ENCODE results near the gene BPIFA1. TPM values are rescaled to one million over a fixed set of nuclear protein-coding genes. Genes with fewer than 3 reads are reported as not detected.

BPIFA1 gene
- total and polyA plus RNA-seq, 4 experiments from 2014 or later = not detected

GRCh38 chr20:33252460-33252859, 16.7 kb downstream of the BPIFA1 start:
- no peaks in the 10 kb centered on the region for H3K27me3 ChIP-seq (ENCODE audit: insufficient read depth, low read length)
- peaks cover 7 to 9% of the 10 kb centered on the region in 2 donors for H3K27me3 Mint-ChIP-seq
- intact Hi-C loops (cut with micrococcal nuclease) = no loop called here
- CTCF ChIA-PET (ENCODE audit: partially characterized antibody) = interaction anchor here (1.7 kb wide), 1 partner anchor 10 kb away, joined by 3 read pairs; no protein-coding TSS in a partner anchor
- H3K4me3 Mint-ChIP-seq = no peak overlapping the region
- H3K27ac ChIP-seq (ENCODE audit: low read depth, low read length) = no peak overlapping the region
- POLR2A ChIA-PET (ENCODE audit: partially characterized antibody) = no interaction called here
- H3K36me3 Mint-ChIP-seq = no peaks in the 10 kb centered on the region
- peaks cover 0 to 5% (median 1%) of the 10 kb centered on the region in 8 donors for H3K9me3 Mint-ChIP-seq
- no peaks in the 10 kb centered on the region for H3K36me3 ChIP-seq (ENCODE audit: insufficient read depth, low read length)
- no peak overlapping the region for H3K4me3 ChIP-seq (ENCODE audit: low read length in 2 of 2)
- DNase-seq = no peak
- H3K4me1 ChIP-seq (ENCODE audit: insufficient read depth, low read length) = no peaks in the 10 kb centered on the region
- no peak overlapping the region for H3K27ac Mint-ChIP-seq
- H3K4me1 Mint-ChIP-seq = no peaks in the 10 kb centered on the region
- no peaks in the 10 kb centered on the region for H3K9me3 ChIP-seq (ENCODE audit: control insufficient read depth in 1 of 2, low read length in 2 of 2)

- Histone ChIP-seq H3K27ac (ENCODE audit: low read depth, low read length) (no peak overlapping the region), H3K9me3 (ENCODE audit: control insufficient read depth in 1 of 2, low read length in 2 of 2) (no peaks in the 10 kb centered on the region), H3K4me1 (ENCODE audit: insufficient read depth, low read length) (no peaks in the 10 kb centered on the region), H3K36me3 (ENCODE audit: insufficient read depth, low read length) (no peaks in the 10 kb centered on the region), H3K4me3 (ENCODE audit: low read length in 2 of 2) (no peak overlapping the region), H3K27me3 (ENCODE audit: insufficient read depth, low read length) (no peaks in the 10 kb centered on the region)
- H3K27ac Mint-ChIP-seq = no peak overlapping the region
- CTCF ChIA-PET (ENCODE audit: partially characterized antibody) = no interaction called here
- no peaks in the 10 kb centered on the region for H3K36me3 Mint-ChIP-seq
- POLR2A ChIA-PET (ENCODE audit: partially characterized antibody) = no interaction called here
- intact Hi-C loops (cut with micrococcal nuclease) = no loop called here
- H3K4me1 Mint-ChIP-seq = no peaks in the 10 kb centered on the region
- peaks cover 7 to 9% of the 10 kb centered on the region in 2 donors for H3K27me3 Mint-ChIP-seq
- no peak for DNase-seq
- H3K4me3 Mint-ChIP-seq = no peak overlapping the region
- peaks cover 0 to 5% (median 1%) of the 10 kb centered on the region in 8 donors for H3K9me3 Mint-ChIP-seq
Observed at GRCh38 chr20:33255005-33255404, 19.2 kb downstream of the BPIFA1 start.

DNA sequence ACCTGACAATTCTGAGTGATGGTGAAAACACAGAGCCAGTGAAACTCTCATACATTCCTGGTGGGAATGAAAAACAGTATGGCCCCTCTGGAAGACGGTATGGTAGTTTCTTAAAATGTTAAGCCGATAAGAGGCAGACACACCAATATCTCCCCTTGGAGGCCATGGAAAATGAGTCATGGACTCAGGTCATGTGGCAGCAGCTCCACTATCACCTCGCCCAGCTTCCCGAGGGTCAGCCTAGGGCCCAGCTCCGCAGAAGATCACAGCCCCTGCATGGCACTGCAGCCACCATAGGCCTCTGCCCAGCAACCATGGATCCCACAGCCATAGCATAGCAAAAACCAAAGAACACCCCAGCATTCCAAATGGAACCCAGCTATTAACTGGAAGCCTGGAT, 21.4 kb downstream of the BPIFA1 start:
- no peak overlapping the region for H3K27ac ChIP-seq (ENCODE audit: low read depth, low read length)
- intact Hi-C loops (cut with micrococcal nuclease) = no loop called here
- Mint-ChIP-seq H3K36me3 (no peaks in the 10 kb centered on the region), H3K4me1 (no peaks in the 10 kb centered on the region), H3K27me3 (peaks cover 16% of the 10 kb centered on the region in 2 donors), H3K9me3 (peaks cover 0 to 14% (median 3%) of the 10 kb centered on the region in 8 donors), H3K27ac (no peak overlapping the region), H3K4me3 (no peak overlapping the region)
- CTCF ChIA-PET (ENCODE audit: partially characterized antibody) = no interaction called here
- DNase-seq = no peak
- no peaks in the 10 kb centered on the region for H3K27me3 ChIP-seq (ENCODE audit: insufficient read depth, low read length)
- no peaks in the 10 kb centered on the region for H3K4me1 ChIP-seq (ENCODE audit: insufficient read depth, low read length)
- no peak overlapping the region for H3K4me3 ChIP-seq (ENCODE audit: low read length in 2 of 2)
- no peaks in the 10 kb centered on the region for H3K9me3 ChIP-seq (ENCODE audit: control insufficient read depth in 1 of 2, low read length in 2 of 2)
- no peaks in the 10 kb centered on the region for H3K36me3 ChIP-seq (ENCODE audit: insufficient read depth, low read length)
- POLR2A ChIA-PET (ENCODE audit: partially characterized antibody) = no interaction called here

DNA sequence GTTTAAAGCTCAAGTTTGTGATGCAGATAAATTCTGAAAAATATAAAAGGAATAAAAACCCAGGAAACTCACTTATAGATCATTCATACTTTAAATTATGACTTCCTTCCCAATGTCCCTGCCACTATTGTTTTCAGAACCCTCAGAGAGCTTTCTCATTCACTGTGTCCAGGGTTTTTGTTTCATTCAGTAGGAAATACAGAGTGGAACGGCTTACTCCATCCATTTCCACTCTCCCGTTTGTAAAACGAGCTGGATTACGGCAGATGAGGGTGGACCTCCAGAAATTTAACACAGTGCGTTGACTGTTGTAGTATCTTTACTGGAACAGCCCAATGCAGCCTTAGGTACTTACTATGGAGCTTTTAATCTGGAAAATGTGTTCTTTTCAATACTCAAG, 23.6 kb downstream of the BPIFA1 start:
- intact Hi-C loops (cut with micrococcal nuclease) = no loop called here
- Histone ChIP-seq H3K27ac (ENCODE audit: low read depth, low read length) (no peak overlapping the region), H3K9me3 (ENCODE audit: control insufficient read depth in 1 of 2, low read length in 2 of 2) (no peaks in the 10 kb centered on the region), H3K36me3 (ENCODE audit: insufficient read depth, low read length) (no peaks in the 10 kb centered on the region), H3K4me1 (ENCODE audit: insufficient read depth, low read length) (no peaks in the 10 kb centered on the region), H3K4me3 (ENCODE audit: low read length in 2 of 2) (no peak overlapping the region), H3K27me3 (ENCODE audit: insufficient read depth, low read length) (no peaks in the 10 kb centered on the region)
- Mint-ChIP-seq H3K36me3 (no peaks in the 10 kb centered on the region), H3K4me1 (no peaks in the 10 kb centered on the region), H3K9me3 (peaks cover 0 to 10% (median 3%) of the 10 kb centered on the region in 8 donors), H3K27me3 (peaks cover 12 to 28% of the 10 kb centered on the region in 2 donors), H3K4me3 (no peak overlapping the region), H3K27ac (no peak overlapping the region)
- POLR2A ChIA-PET (ENCODE audit: partially characterized antibody) = no interaction called here
- CTCF ChIA-PET (ENCODE audit: partially characterized antibody) = no interaction called here
- no peak for DNase-seq

DNA sequence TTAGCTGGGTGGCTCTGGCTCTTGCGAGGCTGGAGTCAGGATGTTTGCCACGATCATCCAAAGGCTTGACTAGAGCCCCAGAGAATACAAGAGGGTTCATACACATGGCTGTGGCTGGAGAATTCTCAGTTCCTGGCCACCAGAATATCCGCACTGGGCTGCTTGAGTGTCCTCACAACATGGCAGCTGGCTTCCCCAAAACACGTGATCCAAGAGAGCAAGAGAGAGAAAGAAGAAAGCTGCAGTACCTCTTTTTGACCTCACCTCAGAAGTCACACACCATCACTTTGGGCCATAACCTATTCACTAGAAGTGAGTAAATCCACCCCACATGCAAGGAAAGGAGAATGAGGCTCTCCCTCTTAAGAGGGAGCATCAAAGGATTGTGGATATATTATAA, 25.7 kb downstream of the BPIFA1 start:
- H3K4me3 ChIP-seq (ENCODE audit: low read length in 2 of 2) = no peak overlapping the region
- peaks cover 0 to 9% (median 2%) of the 10 kb centered on the region in 8 donors for H3K9me3 Mint-ChIP-seq
- H3K4me1 ChIP-seq (ENCODE audit: insufficient read depth, low read length) = no peaks in the 10 kb centered on the region
- POLR2A ChIA-PET (ENCODE audit: partially characterized antibody) = no interaction called here
- H3K36me3 ChIP-seq (ENCODE audit: insufficient read depth, low read length) = no peaks in the 10 kb centered on the region
- no peak overlapping the region for H3K27ac ChIP-seq (ENCODE audit: low read depth, low read length)
- CTCF ChIA-PET (ENCODE audit: partially characterized antibody) = no interaction called here
- H3K27me3 Mint-ChIP-seq = peaks cover 12 to 39% of the 10 kb centered on the region in 2 donors
- no peaks in the 10 kb centered on the region for H3K9me3 ChIP-seq (ENCODE audit: control insufficient read depth in 1 of 2, low read length in 2 of 2)
- H3K27ac Mint-ChIP-seq = no peak overlapping the region
- no peaks in the 10 kb centered on the region for H3K4me1 Mint-ChIP-seq
- no peaks in the 10 kb centered on the region for H3K36me3 Mint-ChIP-seq
- intact Hi-C loops (cut with micrococcal nuclease) = no loop called here
- H3K4me3 Mint-ChIP-seq = no peak overlapping the region
- H3K27me3 ChIP-seq (ENCODE audit: insufficient read depth, low read length) = no peaks in the 10 kb centered on the region
- DNase-seq = no peak

GRCh38 chr20:33262658-33263065, 26.9 kb downstream of the BPIFA1 start:
- H3K4me3 Mint-ChIP-seq = no peak overlapping the region

GRCh38 chr20:33263784-33264183, 28.0 kb downstream of the BPIFA1 start:
- Mint-ChIP-seq H3K27me3 (peaks cover 13 to 41% of the 10 kb centered on the region in 2 donors), H3K4me3 (no peak overlapping the region), H3K36me3 (no peaks in the 10 kb centered on the region), H3K4me1 (no peaks in the 10 kb centered on the region), H3K9me3 (peaks cover 0 to 9% (median 3%) of the 10 kb centered on the region in 8 donors), H3K27ac (no peak overlapping the region)
- no peaks in the 10 kb centered on the region for H3K9me3 ChIP-seq (ENCODE audit: control insufficient read depth in 1 of 2, low read length in 2 of 2)
- intact Hi-C loops (cut with micrococcal nuclease) = no loop called here
- no peak for DNase-seq
- no peak overlapping the region for H3K4me3 ChIP-seq (ENCODE audit: low read length in 2 of 2)
- no peaks in the 10 kb centered on the region for H3K27me3 ChIP-seq (ENCODE audit: insufficient read depth, low read length)
- ChIA-PET CTCF (ENCODE audit: partially characterized antibody) (no interaction called here), POLR2A (ENCODE audit: partially characterized antibody) (no interaction called here)
- no peaks in the 10 kb centered on the region for H3K4me1 ChIP-seq (ENCODE audit: insufficient read depth, low read length)
- no peak overlapping the region for H3K27ac ChIP-seq (ENCODE audit: low read depth, low read length)
- H3K36me3 ChIP-seq (ENCODE audit: insufficient read depth, low read length) = no peaks in the 10 kb centered on the region

More at GRCh38 chr20:33262658-33263065, 26.9 kb downstream of the BPIFA1 start:
- Mint-ChIP-seq H3K36me3 (no peaks in the 10 kb centered on the region), H3K9me3 (peaks cover 0 to 9% (median 3%) of the 10 kb centered on the region in 8 donors), H3K27me3 (peaks cover 8 to 37% of the 10 kb centered on the region in 2 donors), H3K4me1 (no peaks in the 10 kb centered on the region), H3K27ac (no peak overlapping the region)
- Histone ChIP-seq H3K36me3 (ENCODE audit: insufficient read depth, low read length) (no peaks in the 10 kb centered on the region), H3K4me3 (ENCODE audit: low read length in 2 of 2) (no peak overlapping the region), H3K4me1 (ENCODE audit: insufficient read depth, low read length) (no peaks in the 10 kb centered on the region), H3K9me3 (ENCODE audit: control insufficient read depth in 1 of 2, low read length in 2 of 2) (no peaks in the 10 kb centered on the region), H3K27ac (ENCODE audit: low read depth, low read length) (no peak overlapping the region), H3K27me3 (ENCODE audit: insufficient read depth, low read length) (no peaks in the 10 kb centered on the region)
- no peak for DNase-seq
- ChIA-PET CTCF (ENCODE audit: partially characterized antibody) (interaction anchor here (1.1 kb wide), 1 partner anchor 11 kb away, joined by 3 read pairs; no protein-coding TSS in a partner anchor), POLR2A (ENCODE audit: partially characterized antibody) (no interaction called here)
- intact Hi-C loops (cut with micrococcal nuclease) = no loop called here

DNA sequence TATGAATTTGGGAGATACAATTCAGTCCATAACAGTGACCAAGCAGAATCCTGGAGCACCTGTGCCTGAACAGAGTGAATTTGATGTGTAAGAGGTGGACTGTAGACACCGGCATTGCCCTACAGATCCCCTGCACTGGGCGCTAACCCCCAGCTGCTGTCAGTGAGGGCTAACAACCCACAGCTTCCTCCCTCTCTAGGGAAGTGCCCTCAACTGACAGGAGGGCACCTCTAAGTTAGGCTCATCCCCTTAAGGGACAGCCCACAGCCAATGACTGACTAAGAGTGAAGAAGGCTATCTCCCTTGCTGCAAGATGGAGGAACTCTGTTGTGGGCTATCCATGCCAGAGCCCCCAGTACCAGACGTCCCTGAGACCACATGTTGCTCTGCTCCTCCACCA, 31.9 kb downstream of the BPIFA1 start:
- ChIA-PET POLR2A (ENCODE audit: partially characterized antibody) (no interaction called here), CTCF (ENCODE audit: partially characterized antibody) (no interaction called here)
- peak overlapping the region in 1 of 7 donors; percentile 29 for H3K27ac Mint-ChIP-seq
- no peak overlapping the region for H3K4me3 Mint-ChIP-seq
- Histone ChIP-seq H3K9me3 (ENCODE audit: control insufficient read depth in 1 of 2, low read length in 2 of 2) (no peaks in the 10 kb centered on the region), H3K27me3 (ENCODE audit: insufficient read depth, low read length) (no peaks in the 10 kb centered on the region), H3K27ac (ENCODE audit: low read depth, low read length) (no peak overlapping the region), H3K4me1 (ENCODE audit: insufficient read depth, low read length) (no peaks in the 10 kb centered on the region), H3K36me3 (ENCODE audit: insufficient read depth, low read length) (no peaks in the 10 kb centered on the region), H3K4me3 (ENCODE audit: low read length in 2 of 2) (no peak overlapping the region)
- no peaks in the 10 kb centered on the region for H3K4me1 Mint-ChIP-seq
- DNase-seq = no peak
- H3K36me3 Mint-ChIP-seq = no peaks in the 10 kb centered on the region
- intact Hi-C loops (cut with micrococcal nuclease) = no loop called here
- H3K27me3 Mint-ChIP-seq = peaks cover 12 to 32% of the 10 kb centered on the region in 2 donors
- peaks cover 0 to 2% (median 0%) of the 10 kb centered on the region in 8 donors for H3K9me3 Mint-ChIP-seq
